GM19463 (cell line): ENCODE data around the gene CPED1.
"Not testable (repeated sequence)": the region's sequence is repeated elsewhere in the genome, so short reads cannot be mapped to it uniquely, and the experiment has no call there.

ENCODE experiments used
- ATAC-seq: cut with Tn5 transposase; IDR thresholded peaks from one replicate; pipeline ENCODE4 v1.9.1; 2021; ENCODE audit warnings: mild to moderate bottlenecking, moderate library complexity; ENCODE audit not compliant: unreplicated experiment

CPED1 gene

GRCh38 chr7:121039510-121039822 lies 51.0 kb downstream of the CPED1 start:
- no peak for ATAC-seq

- no peak for ATAC-seq
These were observed 51.5 kb downstream of the CPED1 start for GRCh38 chr7:121039994-121040393.

- no peak for ATAC-seq
These were observed 53.1 kb downstream of the CPED1 start for GRCh38 chr7:121041516-121042148.

- ATAC-seq = no peak
These were observed 53.7 kb downstream of the CPED1 start for GRCh38 chr7:121042195-121042594.

GRCh38 chr7:121042899-121043298 lies 54.4 kb downstream of the CPED1 start:
- ATAC-seq = no peak

- ATAC-seq = no peak
These were observed 55.1 kb downstream of the CPED1 start for GRCh38 chr7:121043314-121044234.

- no peak for ATAC-seq
These were observed 56.6 kb downstream of the CPED1 start for GRCh38 chr7:121045090-121045489.

GRCh38 chr7:121046009-121046408 lies 57.5 kb downstream of the CPED1 start:
- no peak for ATAC-seq

GRCh38 chr7:121046893-121047468 lies 58.5 kb downstream of the CPED1 start:
- ATAC-seq = no peak

- no peak for ATAC-seq
These were observed 59.7 kb downstream of the CPED1 start for GRCh38 chr7:121048195-121048594.

- ATAC-seq = no peak
These were observed 60.7 kb downstream of the CPED1 start for GRCh38 chr7:121049028-121049791.

- ATAC-seq = no peak
These were observed 61.4 kb downstream of the CPED1 start for GRCh38 chr7:121049897-121050296.

- ATAC-seq = no peak
These were observed 64.7 kb downstream of the CPED1 start for GRCh38 chr7:121053219-121053618.

GRCh38 chr7:121054925-121055324 lies 66.4 kb downstream of the CPED1 start:
- no peak for ATAC-seq

GRCh38 chr7:121057878-121058277 lies 69.4 kb downstream of the CPED1 start:
- ATAC-seq = no peak

- ATAC-seq = no peak
These were observed 70.5 kb downstream of the CPED1 start for GRCh38 chr7:121058975-121059374.

- not testable (repeated sequence) for ATAC-seq
These were observed 71.5 kb downstream of the CPED1 start for GRCh38 chr7:121059979-121060509.

GRCh38 chr7:121061677-121062582 lies 73.4 kb downstream of the CPED1 start:
- ATAC-seq = no peak

GRCh38 chr7:121062671-121063279 lies 74.3 kb downstream of the CPED1 start:
- no peak for ATAC-seq

- ATAC-seq = not testable (repeated sequence)
These were observed 79.2 kb downstream of the CPED1 start for GRCh38 chr7:121067717-121068116.
